Stomach (tissue), 9 donors: Measurements from ENCODE around the gene SND1. TPM values are rescaled to one million over a fixed set of nuclear protein-coding genes. Genes with fewer than 3 reads are reported as not detected.
A peak's percentile ranks its signal among the peaks of the same experiment; 100 is the strongest.

Experiments used
- DNase-seq, 2 donors: peaks; one replicate each; pipeline versions ENCODE4 v3.0.0 to v3.0.0-alpha.2; 2013 to 2019
- H3K27ac ChIP-seq, 5 donors: fragments of 200-600 bp in 4 of 5; sonication (generic) in 4 of 5; one replicate each; pipeline ENCODE4 v1.5.1; 2013 to 2019; ENCODE audit warnings: mild to moderate bottlenecking in 1 of 5, moderate library complexity in 1 of 5
- H3K27me3 ChIP-seq, 3 donors: fragments of 200-600 bp; sonication (generic); one replicate each; pipeline ENCODE4 v1.5.1; 2017 to 2019; ENCODE audit warnings: mixed run types in 1 of 3
- H3K36me3 ChIP-seq, 4 donors: fragments of 200-600 bp; sonication (generic); 1 replicate in 3 of 4; 2 replicates in 1 of 4; pipeline ENCODE4 v1.5.1; 2016 to 2019
- H3K4me1 ChIP-seq, 4 donors: fragments of 200-600 bp; sonication (generic); one replicate each; pipeline ENCODE4 v1.5.1; 2016 to 2019
- H3K4me3 ChIP-seq, 4 donors: fragments of 200-600 bp; sonication (generic) in 3 of 4; one replicate each; pipeline ENCODE4 v1.5.1; 2016 to 2019; ENCODE audit warnings: mild to moderate bottlenecking in 1 of 4
- H3K9me3 ChIP-seq, 4 donors: fragments of 200-600 bp; sonication (generic); one replicate each; pipeline ENCODE4 v1.5.1; 2016 to 2019
- CTCF ChIP-seq, 7 experiments: fragments of 450-650 bp in 4 of 7; fragments of 200-600 bp in 3 of 7; sonication (generic) in 3 of 7; IDR thresholded peaks; one replicate each; pipeline ENCODE4 v1.5.1; 2016 to 2019; ENCODE audit warnings: antibody characterized with exemption in 7 of 7, control low read depth in 2 of 7, mild to moderate bottlenecking in 1 of 7
- EP300 ChIP-seq: sonication (generic); formaldehyde crosslinking; IDR thresholded peaks from one replicate; pipeline ENCODE4 v1.6.1; 2017; ENCODE audit warnings: antibody characterized with exemption
- POLR2A ChIP-seq, 4 donors: fragments of 450-650 bp; IDR thresholded peaks; one replicate each; pipeline ENCODE4 v1.6.1; 2016; ENCODE audit warnings: antibody characterized with exemption in 4 of 4, control low read depth in 2 of 4, mild to moderate bottlenecking in 1 of 4, moderate library complexity in 1 of 4
- POLR2AphosphoS5 ChIP-seq, 3 donors: sonication (generic); formaldehyde crosslinking; IDR thresholded peaks; one replicate each; pipeline ENCODE4 v1.6.1; 2016; ENCODE audit warnings: antibody characterized with exemption in 3 of 3
- WGBS, 5 donors: extraction: QIAGEN DNeasy Blood & Tissue Kit in 3 of 5; methylation state at CpG; one replicate each; pipeline versions ENCODE4 v1.1.5 to v1.1.7; 2013 to 2018; 5-methylcytosine and 5-hydroxymethylcytosine counted together
- intact Hi-C: fragments of 100-400 bp; cut with DNase I; formaldehyde crosslinking; loops from one replicate; pipeline ENCODE4 v1.15.1; 2023; ENCODE audit warnings: low total_unique reads
- polyA plus RNA-seq, 3 donors: library from polyadenylated mRNA; stranded (reverse); fragments of 200-250 nt; gene quantifications; one replicate each; pipeline ENCODE4 v1.2.3, GENCODE V29; 2013
- total RNA-seq, 5 donors: library from RNA; depleted of rRNA; stranded (reverse); fragments of >200 nt; gene quantifications; one replicate each; pipeline versions ENCODE4 v1.1.0 to v1.2.3, GENCODE V29; 2014 to 2016
- donor health status: healthy with polysubstance abuse.
- donor health status: Bipolar disorder and iron deficiency.
- donor health status: healthy.

SND1 gene
- total and polyA plus RNA-seq, 8 donors: 63.3 to 799 (median 126) TPM

GRCh38 chr7:127940381-127941160 is 288.6 kb downstream of the SND1 start:
- Histone ChIP-seq H3K4me1 (peaks cover 0 to 14% (median 5%) of the 10 kb centered on the region in 4 donors), H3K27ac (no peak overlapping the region), H3K9me3 (no peaks in the 10 kb centered on the region), H3K36me3 (peaks cover 0 to 20% (median 4%) of the 10 kb centered on the region in 4 donors), H3K27me3 (no peaks in the 10 kb centered on the region), H3K4me3 (no peak overlapping the region)
- TF ChIP-seq POLR2A (IDR thresholded peaks at IDR 0.05) (no peak), CTCF (IDR thresholded peaks at IDR 0.05) (no peak), EP300 (no peak), POLR2AphosphoS5 (IDR thresholded peaks at IDR 0.05) (no peak)
- intact Hi-C loops: no loop called here
- 82 to 94% (median 92%) methylated on average over 5 of the region's 5 CpGs for WGBS, 5 donors
- peak in 1 of 2 donors; percentile 44 for DNase-seq

- H3K27me3 ChIP-seq: no peaks in the 10 kb centered on the region
- WGBS, 5 donors: 95 to 98% (median 97%) methylated on average over 8 of the region's 8 CpGs
- no peak overlapping the region for H3K4me3 ChIP-seq
- no peak for DNase-seq
- TF ChIP-seq POLR2AphosphoS5 (IDR thresholded peaks at IDR 0.05): no peak
- TF ChIP-seq EP300: no peak
- no peak for TF ChIP-seq CTCF (IDR thresholded peaks at IDR 0.05)
- TF ChIP-seq POLR2A (IDR thresholded peaks at IDR 0.05): no peak
- H3K36me3 ChIP-seq: peaks cover 0 to 20% (median 2%) of the 10 kb centered on the region in 4 donors
- H3K4me1 ChIP-seq: peaks cover 0 to 11% (median 5%) of the 10 kb centered on the region in 4 donors
- H3K27ac ChIP-seq: no peak overlapping the region
- intact Hi-C loops: no loop called here
- H3K9me3 ChIP-seq: no peaks in the 10 kb centered on the region
Measured at GRCh38 chr7:127941476-127942210, 289.6 kb downstream of the SND1 start.

GRCh38 chr7:127943541-127944521 is 291.8 kb downstream of the SND1 start:
- Histone ChIP-seq H3K36me3 (peaks cover 0 to 18% (median 5%) of the 10 kb centered on the region in 4 donors), H3K4me3 (no peak overlapping the region), H3K4me1 (peaks cover 0 to 13% (median 4%) of the 10 kb centered on the region in 4 donors), H3K27ac (no peak overlapping the region), H3K27me3 (no peaks in the 10 kb centered on the region), H3K9me3 (no peaks in the 10 kb centered on the region)
- TF ChIP-seq CTCF (IDR thresholded peaks at IDR 0.05): no peak
- no peak for TF ChIP-seq POLR2A (IDR thresholded peaks at IDR 0.05)
- no peak for TF ChIP-seq POLR2AphosphoS5 (IDR thresholded peaks at IDR 0.05)
- no peak for TF ChIP-seq EP300
- DNase-seq: peak in 1 of 2 donors; percentile 81
- WGBS, 5 donors: 79 to 91% (median 83%) methylated on average over 15 to 16 of the region's 16 CpGs
- intact Hi-C loops: no loop called here

GRCh38 chr7:127946111-127946510 is 294.1 kb downstream of the SND1 start:
- intact Hi-C loops: no loop called here
- H3K27ac ChIP-seq: no peak overlapping the region
- no peaks in the 10 kb centered on the region for H3K9me3 ChIP-seq
- TF ChIP-seq CTCF (IDR thresholded peaks at IDR 0.05): no peak
- DNase-seq: no peak
- H3K36me3 ChIP-seq: peaks cover 0 to 8% (median 5%) of the 10 kb centered on the region in 4 donors
- peaks cover 0 to 26% (median 9%) of the 10 kb centered on the region in 4 donors for H3K4me1 ChIP-seq
- no peaks in the 10 kb centered on the region for H3K27me3 ChIP-seq
- H3K4me3 ChIP-seq: no peak overlapping the region
